ENCODE results near the gene SOHLH1.
A peak's percentile ranks its signal among the peaks of the same experiment; 100 is the strongest.
"Not testable (repeated sequence)": the region's sequence is repeated elsewhere in the genome, so short reads cannot be mapped to it uniquely, and the experiment has no call there.

The SOHLH1 gene

DNA sequence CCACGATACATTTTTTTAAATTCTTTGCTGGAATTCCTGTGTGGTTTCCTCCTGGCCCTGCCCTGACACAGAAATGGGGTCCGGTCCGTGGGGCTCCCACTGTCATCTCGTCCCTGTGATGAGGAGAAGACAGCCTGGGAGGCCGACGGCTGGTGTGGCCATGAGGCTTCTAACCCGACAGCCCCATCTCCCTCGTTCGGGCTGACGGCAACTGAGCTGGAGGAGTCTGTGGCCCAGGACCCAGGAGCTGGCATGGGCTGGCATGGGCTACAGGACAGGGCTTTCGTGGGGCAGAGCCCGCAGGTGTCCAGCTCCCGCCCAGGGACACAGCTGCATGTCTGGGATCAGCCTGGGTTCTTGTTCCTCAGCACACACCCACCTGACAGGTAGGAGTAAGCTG is 22.4 kb downstream of the SOHLH1 start:
- no peak for DNase-seq

DNA sequence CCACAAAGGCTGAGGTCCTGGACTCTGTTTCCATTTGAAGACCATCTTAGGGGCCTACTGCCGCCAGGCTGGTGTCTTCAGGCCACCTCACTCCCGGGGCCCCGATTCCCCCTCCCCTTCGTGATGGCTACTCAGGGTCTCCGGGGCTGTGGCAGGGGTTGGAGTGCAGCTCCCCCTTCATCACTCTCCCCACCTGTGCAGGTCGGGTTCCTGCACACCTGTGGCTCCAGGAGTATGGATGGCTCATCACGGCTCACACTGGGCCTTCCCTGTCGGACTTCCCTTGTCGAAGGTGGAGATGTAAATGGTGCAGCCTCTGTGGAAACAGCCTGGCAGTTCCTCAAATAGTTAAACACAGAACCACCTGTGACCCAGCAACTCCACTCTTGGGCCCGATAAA is 24.3 kb downstream of the SOHLH1 start:
- DNase-seq, result no peak

- no peak for DNase-seq
These were observed 25.3 kb downstream of the SOHLH1 start for GRCh38 chr9:135673941-135674340.

DNA sequence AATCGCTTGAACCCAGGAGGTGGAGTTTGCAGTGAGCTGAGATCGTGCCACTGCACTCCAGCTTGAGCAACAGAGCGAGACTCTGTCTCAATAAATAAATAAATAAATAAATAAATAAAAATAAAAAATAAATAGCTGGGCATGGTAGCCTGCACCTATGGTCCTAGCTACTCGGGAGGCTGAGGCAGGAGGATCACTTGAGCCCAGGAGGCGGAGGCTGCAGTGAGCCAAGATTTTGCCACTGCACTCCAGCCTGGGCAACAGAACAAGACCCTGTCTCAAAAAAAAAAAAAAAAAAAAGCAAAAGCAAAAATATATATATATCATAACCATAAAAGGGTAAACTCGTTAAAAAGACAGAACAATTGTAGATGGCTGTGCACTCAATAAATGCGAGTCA is 26.5 kb downstream of the SOHLH1 start:
- not testable (repeated sequence) for DNase-seq

- peak; percentile 11 for DNase-seq
These were observed 27.7 kb downstream of the SOHLH1 start for GRCh38 chr9:135671591-135672041.

DNA sequence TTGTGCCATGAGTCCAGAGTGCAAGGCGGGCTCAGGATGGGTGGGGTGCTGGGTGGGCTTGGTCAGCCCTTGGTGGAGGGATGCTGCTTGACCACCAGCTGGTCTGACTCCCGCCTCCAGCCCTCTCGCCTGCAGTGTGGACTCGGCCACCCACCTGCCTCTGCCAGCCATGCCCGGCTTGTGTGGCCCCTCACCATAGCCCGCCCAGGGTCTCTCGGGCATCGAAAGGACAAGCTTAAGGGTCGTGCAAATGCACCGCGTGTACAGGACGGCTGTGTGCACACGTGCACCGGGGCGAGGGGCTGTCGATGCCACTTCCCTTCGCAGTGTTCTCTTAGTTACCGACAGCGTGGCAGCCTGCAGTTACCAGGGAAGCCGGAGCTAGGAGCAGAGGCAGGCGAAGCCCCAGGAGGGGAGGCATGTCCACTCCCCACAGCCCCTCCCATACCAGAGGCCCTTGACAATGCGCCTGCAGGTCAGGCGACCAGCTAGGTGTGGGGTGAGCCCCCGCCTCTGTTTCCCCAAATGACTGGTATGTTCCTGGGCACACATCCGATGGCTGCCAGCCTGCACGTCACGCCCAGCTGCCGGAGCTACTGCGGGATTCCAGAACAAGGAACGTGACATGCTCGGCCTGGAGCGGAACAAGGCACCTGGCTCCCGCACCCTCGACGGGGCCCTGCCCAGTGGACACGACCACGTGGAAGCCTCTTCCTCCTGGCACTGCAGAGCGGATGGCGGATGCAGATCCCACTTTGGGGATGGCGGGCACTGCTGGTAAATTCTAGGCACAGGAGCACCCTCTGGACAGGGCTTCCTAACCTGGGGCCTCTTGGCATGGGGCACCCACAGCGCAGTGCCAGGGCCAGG is 28.3 kb downstream of the SOHLH1 start:
- DNase-seq, result no peak

DNA sequence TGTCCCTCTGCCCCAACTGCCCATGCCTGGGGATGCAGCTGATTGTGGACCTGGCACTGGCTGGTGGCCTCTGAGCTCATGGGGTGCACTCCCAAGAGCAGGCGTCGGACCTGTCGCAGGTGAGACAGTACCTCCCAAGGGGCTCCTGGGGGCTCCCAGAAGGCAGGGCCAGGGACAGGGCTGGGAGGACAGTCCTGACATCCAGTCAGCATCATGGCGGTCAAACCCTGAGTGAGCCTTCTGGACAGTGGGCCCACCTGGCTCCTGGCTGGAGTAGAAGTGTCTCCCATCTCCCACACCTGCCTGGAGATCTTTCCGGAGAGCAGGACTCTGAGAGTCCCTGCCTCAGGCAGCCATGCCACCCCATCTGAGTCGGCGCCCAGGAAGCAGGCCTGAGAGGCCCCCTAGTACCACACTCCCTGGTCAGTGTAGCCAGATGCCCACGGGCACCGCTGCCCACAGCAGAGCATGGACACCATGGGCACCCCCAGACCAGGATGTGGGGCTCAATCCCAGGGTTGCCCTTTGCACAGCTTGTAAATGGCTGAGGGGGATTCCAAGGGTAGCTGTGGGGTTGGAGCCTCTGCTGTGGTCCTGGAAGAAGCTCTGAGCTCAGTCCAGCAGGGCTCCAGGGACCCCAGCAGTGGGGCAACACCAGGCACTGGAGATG is 29.5 kb downstream of the SOHLH1 start:
- DNase-seq, result no peak

- DNase-seq, result not testable (repeated sequence)
These were observed 30.3 kb downstream of the SOHLH1 start for GRCh38 chr9:135669018-135669417.

GRCh38 chr9:135667463-135668001 is 31.7 kb downstream of the SOHLH1 start:
- no peak for DNase-seq

DNA sequence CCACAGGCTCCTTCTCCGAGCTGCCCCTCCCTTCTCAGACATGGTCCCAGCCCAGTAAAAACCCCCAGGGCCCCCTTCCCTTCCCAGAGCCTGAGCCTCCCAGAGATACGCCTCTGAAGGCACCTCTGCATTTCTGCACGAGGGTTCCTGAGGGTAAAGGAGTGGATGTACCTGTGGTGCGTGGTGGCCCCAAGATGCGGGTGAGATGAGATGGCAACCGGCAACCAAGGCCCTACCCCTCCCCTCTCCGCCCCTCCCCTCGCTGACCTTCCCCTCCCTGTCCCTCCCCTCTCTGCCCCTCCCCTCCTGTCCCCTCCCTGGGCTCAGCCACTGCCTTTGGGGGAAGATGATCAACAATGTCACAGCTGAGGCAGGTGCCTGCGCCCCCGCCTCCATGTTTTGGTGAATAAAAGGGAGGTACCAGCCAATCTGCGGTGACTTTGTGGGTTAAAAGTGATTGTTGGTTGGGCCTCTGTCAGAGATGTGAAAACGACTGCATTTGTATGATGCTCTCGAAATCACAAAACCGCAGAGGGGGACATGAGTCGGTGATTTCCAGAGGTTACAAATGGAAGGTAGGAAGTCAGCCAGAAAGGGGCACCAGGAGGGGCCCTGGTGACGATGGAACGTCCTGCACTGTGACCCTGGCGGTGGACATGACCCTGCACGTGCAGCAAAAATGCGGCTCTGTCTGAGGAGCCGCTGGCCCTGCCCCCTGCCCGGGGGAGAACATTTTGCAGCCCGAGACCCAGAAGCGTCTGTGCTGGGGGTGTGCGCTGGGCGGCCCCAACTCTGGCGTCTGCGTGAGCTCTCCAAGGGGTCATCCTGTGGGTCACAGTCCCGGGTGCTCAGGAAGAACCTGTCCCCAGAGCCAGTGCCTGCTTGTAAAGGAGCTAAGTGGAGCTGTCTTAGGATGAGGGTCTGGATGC is 32.5 kb downstream of the SOHLH1 start:
- DNase-seq, result no peak

GRCh38 chr9:135665795-135666189 is 33.5 kb downstream of the SOHLH1 start:
- no peak for DNase-seq

GRCh38 chr9:135664801-135665794 is 34.2 kb downstream of the SOHLH1 start:
- no peak for DNase-seq

DNA sequence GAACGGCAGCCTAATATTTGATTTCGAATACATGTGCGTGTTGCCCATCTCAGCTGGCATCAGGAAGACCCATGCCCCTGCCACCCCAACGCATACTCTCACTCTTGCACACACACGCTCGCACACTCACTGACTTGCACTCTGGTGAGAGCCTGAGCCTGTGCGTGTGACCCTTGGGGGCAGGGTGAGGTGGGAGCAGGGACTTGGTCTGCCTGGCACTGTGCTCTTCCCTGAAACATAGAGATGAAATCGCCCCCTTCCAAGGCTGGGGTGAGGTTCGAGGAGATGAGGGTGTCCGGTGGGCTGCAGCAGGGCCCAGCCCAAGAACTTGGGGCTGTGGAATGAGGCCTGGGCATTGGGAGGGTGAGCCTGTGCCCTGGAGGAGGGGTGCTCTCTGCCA is 35.0 kb downstream of the SOHLH1 start:
- no peak for DNase-seq

DNA sequence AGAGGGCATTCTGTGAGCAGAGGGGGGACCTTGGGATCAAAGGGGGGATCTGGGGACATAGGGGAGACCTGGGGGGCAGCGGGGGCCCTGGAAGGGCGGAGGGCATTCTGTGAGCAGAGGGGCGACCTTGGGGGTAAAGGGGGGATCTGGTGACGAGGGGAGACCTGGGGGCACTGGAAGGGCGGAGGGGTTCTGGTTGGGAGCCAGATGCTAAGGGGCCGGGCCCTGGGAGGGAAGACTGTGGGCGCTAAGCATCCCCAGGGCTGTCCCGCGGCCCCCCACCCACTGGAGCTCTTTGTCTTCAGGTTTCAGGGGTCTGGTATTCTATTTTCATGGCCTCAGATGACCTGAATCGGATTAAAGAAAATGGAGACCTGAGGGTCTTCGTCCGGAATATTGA is 35.4 kb downstream of the SOHLH1 start:
- DNase-seq, result no peak

- no peak for DNase-seq
These were observed 35.9 kb downstream of the SOHLH1 start for GRCh38 chr9:135663451-135663770.

DNA sequence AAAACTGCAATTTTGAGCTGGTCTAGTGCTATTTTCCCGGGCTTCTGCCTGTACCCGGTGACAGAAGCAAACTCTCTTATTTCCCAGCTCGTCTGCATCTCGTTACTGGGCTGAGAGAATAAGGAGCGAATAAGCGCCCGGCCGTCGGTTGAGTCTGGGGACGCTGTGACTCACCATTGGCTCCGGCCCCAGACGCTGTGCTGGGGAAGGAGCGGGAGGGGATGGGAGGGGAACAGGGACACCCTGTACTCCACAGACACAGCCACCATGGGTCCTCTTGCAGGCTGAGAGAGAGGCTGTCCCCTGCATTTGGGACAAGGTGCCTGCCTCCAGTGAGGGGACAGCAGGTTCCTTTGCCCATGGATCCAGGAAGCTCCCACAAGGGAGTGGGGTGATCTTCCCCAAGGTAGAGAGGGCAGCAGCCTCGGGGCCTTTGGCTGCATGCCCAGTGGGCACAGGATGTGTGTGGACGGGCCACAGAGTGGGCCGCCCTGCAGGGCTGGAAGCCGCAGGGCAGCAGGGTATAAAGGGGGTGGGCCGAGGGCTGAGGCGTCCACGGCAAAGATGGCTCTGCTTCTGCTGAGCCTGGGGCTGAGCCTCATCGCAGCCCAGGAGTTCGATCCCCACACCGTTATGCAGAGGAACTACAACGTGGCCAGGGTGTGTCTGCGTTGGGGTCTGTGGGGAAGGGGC is 36.4 kb downstream of the SOHLH1 start, which contains the start of gene LCN9:
LCN9 (plus strand) TSS at position 552 of the 693 bp plus-strand sequence; CDS start at position 565, 13 bp downstream.
- DNase-seq, result no peak

GRCh38 chr9:135661816-135662560 is 37.3 kb downstream of the SOHLH1 start:
- no peak for DNase-seq

DNA sequence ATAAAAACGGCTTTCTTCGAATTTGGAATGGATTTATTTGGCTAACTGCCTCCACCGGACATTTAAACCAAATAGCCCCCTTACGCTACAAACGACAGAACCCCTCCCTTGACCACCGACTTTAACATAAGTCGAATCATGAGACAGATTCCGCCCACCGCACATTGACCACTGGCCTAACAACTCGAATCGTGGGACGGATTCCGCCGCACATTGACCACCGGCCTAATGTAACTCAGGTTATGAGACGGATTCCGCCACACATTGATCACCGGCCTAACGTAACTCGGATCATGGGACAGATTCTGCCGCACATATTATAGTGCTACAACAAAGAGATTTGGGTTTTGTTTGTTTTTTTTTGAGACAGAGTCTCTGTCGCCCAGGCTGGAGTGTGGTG is 38.9 kb downstream of the SOHLH1 start:
- no peak for DNase-seq

DNA sequence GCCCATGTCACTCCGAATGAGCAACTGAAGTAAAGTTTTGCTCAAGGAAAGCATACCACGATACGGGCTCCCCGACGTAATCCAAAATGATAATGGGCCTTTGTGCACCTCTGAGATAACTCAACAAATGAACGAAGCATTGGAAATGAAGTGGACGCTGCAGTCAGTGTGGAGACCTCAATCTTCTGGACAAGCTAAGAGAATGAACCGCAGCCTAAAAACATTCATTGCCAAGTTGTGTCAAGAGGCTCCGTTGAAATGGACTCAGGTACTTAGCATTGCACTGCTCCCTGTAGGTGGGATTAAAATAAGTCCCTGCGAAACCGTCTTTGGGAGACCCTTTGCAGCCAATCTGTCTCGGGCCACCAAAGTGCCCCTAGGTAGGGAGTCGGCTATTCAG is 40.0 kb downstream of the SOHLH1 start:
- no peak for DNase-seq

GRCh38 chr9:135657416-135657815 is 41.9 kb downstream of the SOHLH1 start:
- no peak for DNase-seq
